GM10266 (cell line): ENCODE results near the gene SDK1.

ENCODE experiments used
- DNase-seq: peaks from one replicate; pipeline ENCODE4 v3.0.0; 2012; ENCODE audit errors: extremely low spot score
- CTCF ChIP-seq: IDR thresholded peaks from 2 replicates; pipeline ENCODE4 v1.5.1; 2012; ENCODE audit warnings: mild to moderate bottlenecking, low read depth; ENCODE audit not compliant: control insufficient read depth, insufficient read depth; ENCODE audit errors: missing control alignments

SDK1 gene

GRCh38 chr7:3461923-3462322 lies 160.9 kb downstream of the SDK1 start:
- no peak for TF ChIP-seq CTCF

GRCh38 chr7:3463696-3464095 lies 162.6 kb downstream of the SDK1 start:
- TF ChIP-seq CTCF = no peak
- no peak for DNase-seq

More at GRCh38 chr7:3461923-3462322, 160.9 kb downstream of the SDK1 start:
- DNase-seq = no peak

- TF ChIP-seq CTCF = no peak
- no peak for DNase-seq
Observed at GRCh38 chr7:3464900-3465622, 164.0 kb downstream of the SDK1 start.

GRCh38 chr7:3466261-3466660 lies 165.2 kb downstream of the SDK1 start:
- TF ChIP-seq CTCF = no peak
- DNase-seq = no peak

GRCh38 chr7:3469641-3470040 lies 168.6 kb downstream of the SDK1 start:
- no peak for TF ChIP-seq CTCF
- no peak for DNase-seq

- DNase-seq = no peak
- TF ChIP-seq CTCF = no peak
Observed at GRCh38 chr7:3480197-3480596, 179.1 kb downstream of the SDK1 start.

- DNase-seq = no peak
- TF ChIP-seq CTCF = no peak
Observed at GRCh38 chr7:3481435-3481834, 180.4 kb downstream of the SDK1 start.
